SHP77 (cell line): ENCODE results near the gene WTIP.
"Not testable (repeated sequence)": the region's sequence is repeated elsewhere in the genome, so short reads cannot be mapped to it uniquely, and the experiment has no call there.

ENCODE experiments used
- DNase-seq, 2 experiments: peaks; one replicate each; lab custom pipeline; 2025; lab: John Stamatoyannopoulos, UW

The WTIP gene

DNA sequence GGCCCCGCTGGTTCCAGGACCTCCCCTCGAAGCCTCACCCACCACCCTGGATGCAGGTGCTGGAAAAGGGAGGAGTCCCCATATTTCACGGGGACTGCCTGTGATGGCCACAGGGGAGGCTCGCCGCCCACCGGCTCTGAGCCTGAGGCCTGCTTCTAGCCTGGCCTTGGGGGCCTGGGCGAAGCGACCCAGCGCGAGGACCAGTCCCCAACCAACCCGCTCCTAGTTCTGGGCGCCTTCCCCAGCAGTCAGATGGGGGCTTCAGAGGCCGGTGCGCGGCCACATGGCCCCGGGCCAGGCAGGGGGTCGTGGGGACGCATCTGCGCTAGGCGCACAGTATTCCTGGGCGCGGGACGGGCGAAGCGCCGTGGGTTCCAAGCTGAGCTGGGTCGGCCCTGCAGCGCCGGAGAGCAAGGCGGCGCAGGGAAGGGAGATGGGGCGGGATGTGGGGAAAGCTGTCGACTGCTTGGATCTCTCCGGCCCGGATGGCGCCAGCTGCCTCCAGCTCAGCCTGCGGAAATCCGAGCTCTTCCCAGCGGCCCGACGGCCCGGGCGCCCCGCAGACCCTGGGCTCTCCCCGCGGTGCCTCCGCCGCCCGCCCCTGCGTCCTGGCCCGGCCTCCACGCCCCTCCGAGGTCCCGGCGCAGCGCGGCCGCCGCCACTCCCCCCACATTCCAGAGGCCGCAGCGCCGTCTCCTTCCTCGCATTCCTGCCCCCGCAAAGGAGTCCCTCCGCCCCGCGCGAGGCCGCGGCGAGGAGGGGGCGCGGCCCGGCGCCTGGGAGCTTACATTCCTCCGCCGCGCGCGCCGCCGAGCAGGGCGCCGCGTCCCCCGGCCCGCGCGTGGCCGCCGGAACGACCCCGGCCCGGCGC, at the start of gene WTIP:
TSS of gene WTIP (plus strand) at position 788 of the 871 bp plus-strand sequence. CDS start 217 bp downstream, outside the sequence.
- DNase-seq, result no peak

DNA sequence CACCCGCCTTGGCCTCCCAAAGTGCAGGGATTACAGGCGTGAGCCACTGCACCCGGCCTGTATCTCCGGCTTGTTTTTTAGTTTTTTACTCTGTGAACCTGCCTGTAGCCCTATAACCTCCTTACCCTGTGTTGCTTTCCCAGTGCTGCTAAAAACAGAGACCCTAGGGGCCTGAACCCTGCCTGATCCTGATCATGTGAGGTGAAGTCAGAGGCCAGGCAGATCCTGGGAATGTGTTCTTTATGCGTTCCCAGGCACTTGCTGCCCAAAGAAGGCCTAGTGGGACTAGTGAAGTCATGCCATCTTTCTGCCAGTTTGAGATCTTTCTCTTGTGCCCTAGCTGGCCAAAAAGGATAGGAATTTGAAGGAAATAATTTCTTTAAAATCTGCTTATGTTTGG, 48.8 kb upstream of the WTIP start:
- no peak for DNase-seq

GRCh38 chr19:34436716-34437115, 44.8 kb upstream of the WTIP start:
- DNase-seq, result no peak

DNA sequence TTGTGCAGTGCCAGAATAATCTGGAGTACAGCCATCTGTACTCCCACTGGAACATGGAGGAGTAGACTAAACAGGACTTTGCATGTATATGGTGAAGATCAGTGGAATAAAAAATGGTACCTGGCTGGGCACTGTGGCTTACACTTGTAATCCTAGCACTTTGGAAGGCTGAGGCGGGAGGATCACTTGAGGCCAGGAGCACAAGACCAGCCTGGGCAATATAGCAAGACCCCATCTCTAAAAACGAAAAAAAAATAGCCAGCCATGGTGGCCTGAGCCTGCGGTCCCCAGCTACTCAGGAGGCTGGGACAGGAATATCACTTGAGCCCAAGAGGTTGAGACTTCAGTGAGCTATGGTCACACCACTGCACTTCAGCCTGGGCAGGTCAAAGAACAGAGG, 33.4 kb upstream of the WTIP start:
- DNase-seq, result no peak

GRCh38 chr19:34452723-34453122, 28.8 kb upstream of the WTIP start:
- no peak for DNase-seq

DNA sequence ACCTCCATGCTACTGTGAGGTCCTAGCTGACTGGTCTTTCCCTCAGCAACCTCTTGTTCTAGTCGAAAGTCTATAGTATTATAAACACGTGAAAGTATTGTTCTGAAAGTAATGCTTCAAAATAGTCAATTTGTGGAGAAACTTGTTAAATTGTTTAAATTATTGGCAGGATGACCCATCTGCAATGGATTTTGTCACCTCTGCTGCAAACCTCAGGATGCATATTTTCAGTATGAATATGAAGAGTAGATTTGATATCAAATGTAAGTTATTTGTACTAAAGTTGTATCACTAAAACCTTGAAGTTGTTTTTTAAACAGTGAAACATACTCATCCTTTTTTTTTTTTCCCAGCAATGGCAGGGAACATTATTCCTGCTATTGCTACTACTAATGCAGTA, 27.5 kb upstream of the WTIP start:
- DNase-seq, result no peak

GRCh38 chr19:34454685-34455084, 26.9 kb upstream of the WTIP start:
- no peak for DNase-seq

DNA sequence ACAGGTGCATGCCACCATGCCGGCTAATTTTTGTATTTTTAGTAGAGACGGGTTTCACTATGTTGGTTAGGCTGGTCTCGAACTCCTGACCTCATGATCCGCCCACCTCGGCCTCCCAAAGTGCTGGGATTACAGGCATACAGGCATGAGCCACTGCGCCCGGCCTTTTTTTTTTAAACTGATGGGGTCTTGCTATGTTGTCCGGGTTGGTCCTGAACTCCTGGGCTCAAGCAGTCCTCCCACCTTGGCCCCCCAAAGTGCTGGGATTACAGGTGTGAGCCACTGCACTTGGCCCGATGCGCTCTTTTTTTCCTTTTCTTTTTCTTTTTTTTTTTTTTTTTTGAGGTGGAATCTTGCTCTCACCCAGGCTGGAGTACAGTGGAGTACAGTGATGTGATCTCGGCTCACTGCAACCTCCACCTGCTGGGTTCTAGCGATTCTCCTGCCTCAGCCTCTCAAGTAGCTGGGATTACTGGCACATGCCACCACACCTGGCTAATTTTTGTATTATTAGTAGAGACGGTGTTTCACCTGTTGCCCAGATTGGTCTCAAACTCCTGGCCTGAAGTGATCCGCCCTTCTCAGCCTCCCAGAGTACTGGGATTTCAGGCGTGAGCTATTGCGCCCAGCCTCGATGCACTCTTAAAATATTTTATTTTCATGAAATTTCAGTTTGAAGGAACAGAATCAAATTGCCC, 25.6 kb upstream of the WTIP start:
- not testable (repeated sequence) for DNase-seq

DNA sequence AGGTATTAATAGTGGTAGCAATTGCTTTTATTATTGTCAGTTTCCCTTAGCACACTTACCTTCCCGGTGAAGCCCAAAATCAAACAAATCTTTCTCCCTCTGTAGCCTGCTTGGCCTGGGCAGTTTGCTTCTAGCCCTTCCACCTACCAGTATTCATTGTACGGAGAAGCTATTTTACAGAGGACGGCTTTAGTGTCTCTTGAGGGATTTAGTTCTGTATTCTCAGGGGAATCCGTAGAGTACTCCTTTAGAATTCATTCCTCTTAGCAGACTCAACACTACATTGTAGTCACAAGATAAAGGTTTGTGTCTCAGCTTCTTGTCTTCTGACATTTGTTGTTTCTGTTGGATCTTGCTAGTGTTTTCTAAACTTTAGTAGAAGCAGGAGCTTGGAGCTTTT, 24.1 kb upstream of the WTIP start:
- no peak for DNase-seq

GRCh38 chr19:34458677-34459076, 22.9 kb upstream of the WTIP start:
- no peak for DNase-seq

DNA sequence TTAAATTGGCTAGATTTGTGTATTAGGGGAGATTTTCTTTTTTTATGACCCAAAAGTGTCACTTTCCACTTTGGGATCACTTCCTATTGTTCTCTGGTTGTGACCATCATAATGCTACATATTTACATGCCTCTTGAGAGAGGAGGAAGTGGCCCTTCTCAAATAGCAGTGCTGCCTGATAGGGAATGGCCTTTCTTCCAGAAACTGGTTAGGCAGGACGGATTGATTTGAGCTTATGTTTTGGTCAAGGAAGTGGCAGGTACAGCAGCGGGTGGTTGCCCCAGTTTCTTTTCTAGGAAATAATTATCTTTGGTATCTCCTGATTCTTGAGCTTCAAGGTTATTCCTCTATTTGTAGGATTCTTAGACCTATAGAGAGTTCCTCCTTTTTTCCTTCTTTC, 21.9 kb upstream of the WTIP start:
- no peak for DNase-seq

- no peak for DNase-seq
These were observed 20.0 kb upstream of the WTIP start for GRCh38 chr19:34461375-34462100.

GRCh38 chr19:34464785-34465184, 16.8 kb upstream of the WTIP start:
- not testable (repeated sequence) for DNase-seq

GRCh38 chr19:34468409-34468808, 13.1 kb upstream of the WTIP start:
- DNase-seq, result no peak

DNA sequence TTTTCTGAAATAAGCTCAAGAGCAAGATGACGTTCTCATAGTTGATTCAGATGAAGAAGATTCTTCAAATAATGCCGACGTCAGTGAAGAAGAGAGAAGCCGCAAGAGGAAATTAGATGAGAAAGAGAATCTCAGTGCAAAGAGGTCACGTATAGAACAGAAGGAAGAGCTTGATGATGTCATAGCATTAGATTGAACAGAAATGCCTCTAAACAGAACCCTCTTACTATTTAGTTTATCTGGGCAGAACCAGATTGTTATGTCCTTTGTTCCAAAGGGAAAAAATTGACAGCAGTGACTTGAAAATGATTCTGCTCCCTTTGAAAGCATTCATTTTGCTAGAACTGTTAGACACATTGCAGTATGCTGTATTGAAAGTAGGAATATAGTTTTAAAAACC, 12.5 kb upstream of the WTIP start:
- not testable (repeated sequence) for DNase-seq

GRCh38 chr19:34471906-34472700, 9.5 kb upstream of the WTIP start:
- DNase-seq, result no peak

GRCh38 chr19:34474233-34474989, 7.1 kb upstream of the WTIP start:
- no peak for DNase-seq

GRCh38 chr19:34475026-34475974, 6.3 kb upstream of the WTIP start:
- DNase-seq, result no peak

DNA sequence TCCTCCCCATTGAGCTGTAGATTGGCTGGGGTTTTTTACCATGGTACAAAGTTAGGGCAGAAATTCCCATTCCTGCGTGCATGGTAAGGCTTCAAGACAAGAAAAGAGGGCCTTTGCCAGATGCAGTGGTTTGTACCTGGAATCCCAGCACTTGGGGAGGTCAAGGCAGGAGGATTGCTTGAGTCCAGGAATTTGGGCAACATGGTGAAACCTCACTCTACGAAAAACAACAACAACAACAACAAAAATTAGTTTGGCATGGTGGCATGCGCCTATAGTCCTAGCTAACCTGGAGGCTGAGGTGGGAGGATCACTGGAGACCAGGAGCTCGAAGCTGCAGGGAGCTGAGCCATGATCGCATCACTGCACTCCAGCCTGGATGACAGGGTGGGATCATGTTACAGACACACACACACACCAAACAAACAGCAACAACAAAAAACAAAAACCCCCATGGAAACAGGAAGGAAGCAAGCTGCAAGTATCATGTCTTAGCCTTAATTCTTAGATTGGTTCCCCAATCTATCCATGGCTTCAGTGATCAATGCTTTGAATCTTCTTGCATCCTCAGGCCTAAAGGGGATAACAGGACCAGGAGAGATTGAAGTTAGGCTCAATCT, 5.5 kb upstream of the WTIP start:
- DNase-seq, result no peak
